ENCODE measurements around the gene KCNQ4. TPM values are rescaled to one million over a fixed set of nuclear protein-coding genes. Genes with fewer than 3 reads are reported as not detected.

Gene KCNQ4
- total RNA-seq, 3 donors from 2014 or later (not counting 1 experiment from before 2014, with no cell fraction given): 0.14 to 0.45 (median 0.35) TPM

GRCh38 chr1:40806731-40807695 is 23.4 kb downstream of the KCNQ4 start:
- no peaks in the 10 kb centered on the region for H3K36me3 ChIP-seq (ENCODE audit: control insufficient read depth, insufficient read depth, low read length)
- peaks cover 0 to 10% of the 10 kb centered on the region in 2 donors for H3K27me3 Mint-ChIP-seq (ENCODE audit: low read depth in 2 of 2)
- H3K9me3 Mint-ChIP-seq: no peaks in the 10 kb centered on the region
- TF ChIP-seq CTCF (IDR thresholded peaks at IDR 0.05): no peak
- ATAC-seq (no peak), DNase-seq (no peak)
- H3K27me3 ChIP-seq (ENCODE audit: control insufficient read depth, insufficient read depth, low read length): no peaks in the 10 kb centered on the region
- WGBS (ENCODE audit: insufficient coverage): 91% methylated on average over 20 of the region's 20 CpGs
- peaks cover 0 to 16% of the 10 kb centered on the region in 2 donors for H3K4me1 Mint-ChIP-seq
- no peaks in the 10 kb centered on the region for H3K36me3 Mint-ChIP-seq
- H3K4me3 Mint-ChIP-seq: no peak overlapping the region
- H3K4me1 ChIP-seq (ENCODE audit: control insufficient read depth, insufficient read depth, low read length): peaks cover 13% of the 10 kb centered on the region
- intact Hi-C loops (cut with micrococcal nuclease): no loop called here
- H3K27ac Mint-ChIP-seq: no peak overlapping the region
- H3K9me3 ChIP-seq (ENCODE audit: control insufficient read depth, insufficient read depth, low read length): no peaks in the 10 kb centered on the region
- H3K4me3 ChIP-seq (ENCODE audit: low read length): no peak overlapping the region
- no peak overlapping the region for H3K27ac ChIP-seq (ENCODE audit: low read length)

GRCh38 chr1:40808002-40808401 is 24.4 kb downstream of the KCNQ4 start:
- Histone ChIP-seq H3K9me3 (ENCODE audit: control insufficient read depth, insufficient read depth, low read length) (no peaks in the 10 kb centered on the region), H3K27ac (ENCODE audit: low read length) (no peak overlapping the region), H3K4me1 (ENCODE audit: control insufficient read depth, insufficient read depth, low read length) (peaks cover 7% of the 10 kb centered on the region), H3K4me3 (ENCODE audit: low read length) (no peak overlapping the region), H3K27me3 (ENCODE audit: control insufficient read depth, insufficient read depth, low read length) (no peaks in the 10 kb centered on the region), H3K36me3 (ENCODE audit: control insufficient read depth, insufficient read depth, low read length) (no peaks in the 10 kb centered on the region)
- intact Hi-C loops (cut with micrococcal nuclease): no loop called here
- Mint-ChIP-seq H3K27me3 (ENCODE audit: low read depth in 2 of 2) (peaks cover 3 to 10% of the 10 kb centered on the region in 2 donors), H3K9me3 (no peaks in the 10 kb centered on the region), H3K27ac (no peak overlapping the region), H3K4me1 (peaks cover 0 to 11% of the 10 kb centered on the region in 2 donors), H3K36me3 (no peaks in the 10 kb centered on the region), H3K4me3 (no peak overlapping the region)
- WGBS (ENCODE audit: insufficient coverage): 95% methylated on average over 2 of the region's 3 CpGs
- TF ChIP-seq CTCF (IDR thresholded peaks at IDR 0.05): no peak
- no peak for ATAC-seq
- DNase-seq: no peak

- Mint-ChIP-seq H3K9me3 (no peaks in the 10 kb centered on the region), H3K36me3 (no peaks in the 10 kb centered on the region), H3K27ac (no peak overlapping the region), H3K4me3 (no peak overlapping the region), H3K27me3 (ENCODE audit: low read depth in 2 of 2) (peaks cover 6 to 10% of the 10 kb centered on the region in 2 donors), H3K4me1 (peaks cover 0 to 11% of the 10 kb centered on the region in 2 donors)
- Histone ChIP-seq H3K27ac (ENCODE audit: low read length) (no peak overlapping the region), H3K27me3 (ENCODE audit: control insufficient read depth, insufficient read depth, low read length) (no peaks in the 10 kb centered on the region), H3K9me3 (ENCODE audit: control insufficient read depth, insufficient read depth, low read length) (no peaks in the 10 kb centered on the region), H3K4me1 (ENCODE audit: control insufficient read depth, insufficient read depth, low read length) (peaks cover 7% of the 10 kb centered on the region), H3K36me3 (ENCODE audit: control insufficient read depth, insufficient read depth, low read length) (no peaks in the 10 kb centered on the region), H3K4me3 (ENCODE audit: low read length) (no peak overlapping the region)
- no peak for ATAC-seq
- no peak for DNase-seq
- no peak for TF ChIP-seq CTCF (IDR thresholded peaks at IDR 0.05)
- 79% methylated on average over 3 of the region's 3 CpGs for WGBS (ENCODE audit: insufficient coverage)
- intact Hi-C loops (cut with micrococcal nuclease): no loop called here
Measured at GRCh38 chr1:40808444-40808843, 24.9 kb downstream of the KCNQ4 start.

Data from natural killer cell (primary cell).